Body of pancreas (tissue), 4 donors: ENCODE measurements around the gene LRIG2. TPM values are rescaled to one million over a fixed set of nuclear protein-coding genes. Genes with fewer than 3 reads are reported as not detected.
A peak's percentile ranks its signal among the peaks of the same experiment; 100 is the strongest.
"Not testable (repeated sequence)": the region's sequence is repeated elsewhere in the genome, so short reads cannot be mapped to it uniquely, and the experiment has no call there.

Experiments used
- ATAC-seq: fragments of 150-250 bp; one replicate; pipeline ENCODE4 v1.9.1; 2016
- DNase-seq, 4 donors: peaks; one replicate each; pipeline ENCODE4 v3.0.0-alpha.2; 2019
- H3K27ac ChIP-seq, 4 donors: fragments of 200-600 bp; sonication (generic); 1 replicate in 3 of 4; 2 replicates in 1 of 4; pipeline versions ENCODE4 v1.5.1 to v1.6.1; 2016 to 2019; ENCODE audit warnings: mild to moderate bottlenecking in 1 of 4, mixed read lengths in 1 of 4, moderate library complexity in 1 of 4
- H3K27me3 ChIP-seq, 2 donors: fragments of 200-600 bp; sonication (generic); one replicate each; pipeline ENCODE4 v1.6.0; 2016; ENCODE audit warnings: mild to moderate bottlenecking in 1 of 2
- H3K36me3 ChIP-seq, 2 donors: fragments of 200-600 bp; sonication (generic); replicated peaks in 1 of 2; 2 replicates each; pipeline ENCODE4 v1.5.1; 2016; ENCODE audit warnings: low read depth in 2 of 2; ENCODE audit not compliant: insufficient read depth in 1 of 2
- H3K4me1 ChIP-seq: fragments of 200-600 bp; sonication (generic); one replicate; pipeline ENCODE4 v1.6.0; 2016
- H3K4me3 ChIP-seq, 2 donors: fragments of 200-600 bp; sonication (generic); 1 replicate in 1 of 2; 2 replicates in 1 of 2; pipeline ENCODE4 v1.5.1; 2016 to 2019
- H3K9me3 ChIP-seq, 3 donors: fragments of 200-600 bp; sonication (generic); 1 replicate in 2 of 3; 2 replicates in 1 of 3; pipeline ENCODE4 v1.5.1; 2016
- POLR2A ChIP-seq, 3 donors: fragments of 450-650 bp; IDR thresholded peaks; one replicate each; pipeline ENCODE4 v1.6.1; 2016; ENCODE audit warnings: antibody characterized with exemption in 3 of 3, mild to moderate bottlenecking in 2 of 3
- WGBS, 2 donors: methylation state at CpG; one replicate each; pipeline ENCODE4 v1.1.5; 2017; 5-methylcytosine and 5-hydroxymethylcytosine counted together
- intact Hi-C: fragments of 100-400 bp; cut with DNase I; formaldehyde crosslinking; loops from one replicate; pipeline ENCODE4 v1.15.1; 2023
- total RNA-seq, 2 donors: library from RNA; depleted of rRNA; stranded (reverse); fragments of >200 nt; gene quantifications; one replicate each; pipeline ENCODE4 v1.1.0, GENCODE V29; 2016
- TF ChIP-seq, protein P1 (sequence below), 7 experiments: fragments of 450-650 bp in 4 of 7; fragments of 200-600 bp in 3 of 7; sonication (generic) in 3 of 7; IDR thresholded peaks; one replicate each; pipeline ENCODE4 v1.5.1; 2016 to 2019; ENCODE audit warnings: antibody characterized with exemption in 7 of 7

The LRIG2 gene, protein sequence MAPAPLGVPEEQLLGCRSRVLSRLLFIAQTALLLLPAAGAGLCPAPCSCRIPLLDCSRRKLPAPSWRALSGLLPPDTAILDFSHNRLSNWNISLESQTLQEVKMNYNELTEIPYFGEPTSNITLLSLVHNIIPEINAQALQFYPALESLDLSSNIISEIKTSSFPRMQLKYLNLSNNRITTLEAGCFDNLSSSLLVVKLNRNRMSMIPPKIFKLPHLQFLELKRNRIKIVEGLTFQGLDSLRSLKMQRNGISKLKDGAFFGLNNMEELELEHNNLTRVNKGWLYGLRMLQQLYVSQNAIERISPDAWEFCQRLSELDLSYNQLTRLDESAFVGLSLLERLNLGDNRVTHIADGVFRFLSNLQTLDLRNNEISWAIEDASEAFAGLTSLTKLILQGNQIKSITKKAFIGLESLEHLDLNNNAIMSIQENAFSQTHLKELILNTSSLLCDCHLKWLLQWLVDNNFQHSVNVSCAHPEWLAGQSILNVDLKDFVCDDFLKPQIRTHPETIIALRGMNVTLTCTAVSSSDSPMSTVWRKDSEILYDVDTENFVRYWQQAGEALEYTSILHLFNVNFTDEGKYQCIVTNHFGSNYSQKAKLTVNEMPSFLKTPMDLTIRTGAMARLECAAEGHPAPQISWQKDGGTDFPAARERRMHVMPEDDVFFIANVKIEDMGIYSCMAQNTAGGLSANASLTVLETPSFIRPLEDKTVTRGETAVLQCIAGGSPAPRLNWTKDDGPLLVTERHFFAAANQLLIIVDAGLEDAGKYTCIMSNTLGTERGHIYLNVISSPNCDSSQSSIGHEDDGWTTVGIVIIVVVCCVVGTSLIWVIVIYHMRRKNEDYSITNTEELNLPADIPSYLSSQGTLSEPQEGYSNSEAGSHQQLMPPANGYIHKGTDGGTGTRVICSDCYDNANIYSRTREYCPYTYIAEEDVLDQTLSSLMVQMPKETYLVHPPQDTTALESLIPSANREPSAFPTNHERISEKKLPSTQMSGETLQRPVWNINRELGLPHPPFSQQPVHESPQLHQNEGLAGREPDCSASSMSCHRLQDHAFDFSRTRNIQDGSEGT
- total RNA-seq: 1 to 10 TPM; 8.6 to 9.9 TPM

DNA sequence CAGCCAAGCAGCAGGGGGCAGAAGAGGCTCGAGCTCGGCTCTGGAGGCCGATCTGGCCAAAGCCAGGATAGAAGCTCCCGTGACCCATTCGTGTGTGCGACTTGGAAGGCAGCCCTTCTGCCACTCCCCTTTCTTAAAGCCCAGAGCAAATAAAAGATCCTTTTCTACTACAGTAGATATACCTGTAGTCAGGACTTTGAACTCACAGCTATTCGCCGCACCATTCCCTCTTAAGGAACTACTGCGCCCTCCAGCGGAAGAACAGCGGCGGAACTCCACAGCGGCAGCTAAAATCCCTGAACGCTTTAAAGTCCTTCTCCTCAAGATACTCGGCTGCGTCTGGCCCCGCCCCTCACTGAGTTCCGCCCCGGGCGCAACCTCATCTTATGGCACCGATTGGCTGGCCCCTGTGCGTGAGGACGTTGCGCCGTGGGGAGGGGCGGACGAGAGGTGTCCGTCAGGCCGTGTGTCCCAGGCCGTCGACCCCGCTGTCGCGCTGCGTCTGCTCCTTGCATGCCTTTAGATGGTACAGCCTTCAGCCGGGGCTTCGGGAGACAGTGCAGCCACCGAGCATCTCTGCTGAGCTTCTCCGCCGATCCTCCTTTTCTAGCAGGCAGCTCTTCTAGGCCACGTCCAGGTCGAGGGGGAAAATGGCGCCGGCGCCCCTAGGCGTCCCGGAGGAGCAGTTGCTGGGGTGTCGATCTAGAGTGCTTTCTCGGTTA lies at the start of gene LRIG2:
Gene LRIG2, plus strand, starts transcription at position 442 of the 722 bp plus-strand sequence. Its CDS starts 209 bp downstream, at position 651.
- 0 to 1% methylated on average over 28 to 49 of the region's 49 CpGs for WGBS, 2 donors
- Histone ChIP-seq H3K4me3 (peak within 1 kb of the TSS; percentile 85 to 90), H3K27ac (peak within 1 kb of the TSS; percentile 83 to 92 (median 89)), H3K27me3 (no peaks in the 10 kb centered on the region), H3K36me3 (no peaks in the 10 kb centered on the region), H3K4me1 (peaks cover 37% of the 10 kb centered on the region), H3K9me3 (no peaks in the 10 kb centered on the region)
- intact Hi-C loops: no loop called here
- ATAC-seq (peak; percentile 97), DNase-seq (peak; percentile 97 to 99 (median 98))
- TF ChIP-seq POLR2A (IDR thresholded peaks at IDR 0.05): peak; percentile 13 to 90 (median 88)
- TF ChIP-seq, protein P1, sequence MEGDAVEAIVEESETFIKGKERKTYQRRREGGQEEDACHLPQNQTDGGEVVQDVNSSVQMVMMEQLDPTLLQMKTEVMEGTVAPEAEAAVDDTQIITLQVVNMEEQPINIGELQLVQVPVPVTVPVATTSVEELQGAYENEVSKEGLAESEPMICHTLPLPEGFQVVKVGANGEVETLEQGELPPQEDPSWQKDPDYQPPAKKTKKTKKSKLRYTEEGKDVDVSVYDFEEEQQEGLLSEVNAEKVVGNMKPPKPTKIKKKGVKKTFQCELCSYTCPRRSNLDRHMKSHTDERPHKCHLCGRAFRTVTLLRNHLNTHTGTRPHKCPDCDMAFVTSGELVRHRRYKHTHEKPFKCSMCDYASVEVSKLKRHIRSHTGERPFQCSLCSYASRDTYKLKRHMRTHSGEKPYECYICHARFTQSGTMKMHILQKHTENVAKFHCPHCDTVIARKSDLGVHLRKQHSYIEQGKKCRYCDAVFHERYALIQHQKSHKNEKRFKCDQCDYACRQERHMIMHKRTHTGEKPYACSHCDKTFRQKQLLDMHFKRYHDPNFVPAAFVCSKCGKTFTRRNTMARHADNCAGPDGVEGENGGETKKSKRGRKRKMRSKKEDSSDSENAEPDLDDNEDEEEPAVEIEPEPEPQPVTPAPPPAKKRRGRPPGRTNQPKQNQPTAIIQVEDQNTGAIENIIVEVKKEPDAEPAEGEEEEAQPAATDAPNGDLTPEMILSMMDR (IDR thresholded peaks at IDR 0.05): peak; percentile 63 to 99 (median 81)

DNA sequence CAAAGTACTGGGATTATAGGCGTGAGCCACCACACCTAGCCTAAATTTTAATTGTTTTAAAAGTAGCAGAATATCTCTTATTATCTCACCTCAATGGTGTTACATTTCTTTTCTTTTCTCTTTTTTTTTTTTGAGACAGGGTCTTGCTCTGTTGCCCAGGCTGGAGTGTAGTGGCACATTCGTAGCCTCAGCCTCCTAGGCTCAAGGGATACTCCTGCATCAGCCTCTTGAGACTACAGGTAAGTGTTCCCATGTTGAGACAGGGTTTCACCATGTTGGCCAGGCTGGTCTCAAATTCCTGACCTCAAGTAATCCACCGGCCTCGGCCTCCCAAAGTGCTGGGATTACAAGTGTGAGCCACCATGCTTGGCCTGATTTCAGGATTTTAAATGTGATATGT lies 49.7 kb upstream of the LRIG2 start:
- H3K9me3 ChIP-seq, intact Hi-C loops, H3K27me3 ChIP-seq, H3K4me3 ChIP-seq, H3K27ac ChIP-seq, DNase-seq, H3K4me1 ChIP-seq, H3K36me3 ChIP-seq, ATAC-seq: not testable (repeated sequence)
- 91% methylated on average over 3 to 4 of the region's 4 CpGs for WGBS, 2 donors

DNA sequence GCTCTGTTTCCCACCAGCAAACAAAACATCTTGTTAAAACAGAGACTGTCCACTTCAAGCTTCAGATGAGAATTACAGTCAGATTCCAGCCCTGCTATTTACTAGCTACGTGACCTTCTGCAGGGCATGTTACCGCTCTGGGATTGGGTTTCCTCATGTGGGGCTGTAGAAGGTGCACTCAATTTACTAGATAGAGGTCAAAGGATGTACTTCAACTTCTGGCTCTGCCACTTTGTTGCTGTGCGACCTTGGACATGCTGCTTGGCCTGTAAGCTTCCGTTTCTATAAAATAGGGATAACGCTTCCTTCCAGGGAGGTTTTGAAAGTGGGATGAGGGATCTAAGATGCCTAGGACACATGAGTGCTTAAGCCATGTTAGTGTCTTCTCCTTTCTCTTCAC lies 46.0 kb upstream of the LRIG2 start:
- Histone ChIP-seq H3K27ac (no peak overlapping the region), H3K36me3 (no peaks in the 10 kb centered on the region), H3K4me3 (no peak overlapping the region), H3K27me3 (no peaks in the 10 kb centered on the region), H3K9me3 (no peaks in the 10 kb centered on the region), H3K4me1 (no peaks in the 10 kb centered on the region)
- DNase-seq (no peak), ATAC-seq (no peak)
- no peak for TF ChIP-seq POLR2A (IDR thresholded peaks at IDR 0.05)
- TF ChIP-seq, protein P1 (IDR thresholded peaks at IDR 0.05): no peak
- intact Hi-C loops: no loop called here
- 70 to 87% methylated on average over 5 of the region's 5 CpGs for WGBS, 2 donors

DNA sequence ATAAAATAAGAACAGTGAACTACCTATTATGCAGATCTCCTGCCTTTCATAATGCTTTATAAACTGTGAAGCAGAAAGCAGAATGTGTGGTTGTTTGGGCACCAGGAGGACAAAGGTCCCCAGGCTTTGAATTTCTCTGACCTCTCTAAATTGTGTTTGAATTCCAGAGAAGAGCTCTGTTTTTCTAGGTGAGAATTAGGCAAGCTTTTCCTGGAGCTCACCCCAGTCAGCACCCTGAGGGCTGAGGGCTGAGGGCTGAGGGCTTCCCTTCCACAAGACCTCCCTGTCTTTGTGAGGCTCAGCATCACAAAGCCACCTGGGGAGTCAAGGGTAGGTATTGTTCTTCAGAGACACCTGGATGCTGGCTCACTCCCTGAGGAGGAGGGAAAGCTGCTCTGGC lies 45.5 kb upstream of the LRIG2 start:
- Histone ChIP-seq H3K36me3 (no peaks in the 10 kb centered on the region), H3K27me3 (no peaks in the 10 kb centered on the region), H3K4me1 (no peaks in the 10 kb centered on the region), H3K27ac (no peak overlapping the region), H3K9me3 (no peaks in the 10 kb centered on the region), H3K4me3 (no peak overlapping the region)
- intact Hi-C loops: no loop called here
- DNase-seq (no peak), ATAC-seq (no peak)
- TF ChIP-seq, protein P1 (IDR thresholded peaks at IDR 0.05): no peak
- TF ChIP-seq POLR2A (IDR thresholded peaks at IDR 0.05): no peak
